Fibroblast of the aortic adventitia (primary cell): ENCODE results near the gene INPP1. TPM values are rescaled to one million over a fixed set of nuclear protein-coding genes. Genes with fewer than 3 reads are reported as not detected.

Source experiments
- DNase-seq: peaks from one replicate; pipeline ENCODE4 v3.0.0-alpha.2; 2010; ENCODE audit warnings: low read depth
- H3K4me3 ChIP-seq: 2 replicates; pipeline ENCODE4 v1.5.1; 2011; ENCODE audit warnings: low read depth, mild to moderate bottlenecking, control low read depth, low read length, moderate library complexity
- CTCF ChIP-seq: IDR thresholded peaks from 2 replicates; pipeline ENCODE4 v1.5.1; 2011; ENCODE audit warnings: mild to moderate bottlenecking, low read length, control low read depth, inconsistent platforms; ENCODE audit not compliant: insufficient read depth
- total RNA-seq: library from RNA; depleted of rRNA; stranded (reverse); fragments of >200 nt; gene quantifications from 2 replicates; pipeline ENCODE4 v1.2.3, GENCODE V29; 2012; ENCODE audit warnings: low replicate concordance

The INPP1 gene
- total RNA-seq, 1 donor = 11.8 TPM

- no peak for DNase-seq
- TF ChIP-seq CTCF = no peak
- H3K4me3 ChIP-seq = no peak overlapping the region
Measured at GRCh38 chr2:190342611-190343010, 778 bp upstream of the INPP1 start.

- TF ChIP-seq CTCF = no peak
- no peak for DNase-seq
- H3K4me3 ChIP-seq = peak overlapping the region; percentile 79
Measured at GRCh38 chr2:190343089-190343535, 277 bp upstream of the INPP1 start.

GRCh38 chr2:190344276-190344827, 963 bp downstream of the INPP1 start:
- DNase-seq = no peak

GRCh38 chr2:190350371-190350770, 7.0 kb downstream of the INPP1 start:
- no peak overlapping the region for H3K4me3 ChIP-seq
- DNase-seq = no peak
- no peak for TF ChIP-seq CTCF

More at GRCh38 chr2:190344276-190344827, 963 bp downstream of the INPP1 start:
- TF ChIP-seq CTCF = peak; percentile 28
- peak overlapping the region; percentile 79 for H3K4me3 ChIP-seq

- no peak for TF ChIP-seq CTCF
Measured at GRCh38 chr2:190351955-190352354, 8.6 kb downstream of the INPP1 start.

GRCh38 chr2:190352668-190353536, 9.5 kb downstream of the INPP1 start:
- H3K4me3 ChIP-seq = no peak overlapping the region
- TF ChIP-seq CTCF = no peak
- DNase-seq = peak; percentile 40

More at GRCh38 chr2:190351955-190352354, 8.6 kb downstream of the INPP1 start:
- DNase-seq = no peak
- H3K4me3 ChIP-seq = no peak overlapping the region
